Gastrocnemius medialis (tissue), 4 donors: ENCODE measurements around the gene KCNC3.

Source experiments
- POLR2A ChIP-seq, 2 donors: fragments of 450-650 bp; IDR thresholded peaks; one replicate each; pipeline ENCODE4 v1.6.1; 2017; ENCODE audit warnings: antibody characterized with exemption in 2 of 2, mild to moderate bottlenecking in 2 of 2, moderate library complexity in 2 of 2
- TF ChIP-seq, protein P1 (sequence below), 5 experiments: fragments of 450-650 bp in 3 of 5; fragments of 200-600 bp in 2 of 5; sonication (generic) in 2 of 5; IDR thresholded peaks in 4 of 5; conservative IDR thresholded peaks in 1 of 5; 1 replicate in 4 of 5; 2 replicates in 1 of 5; pipeline ENCODE4 v1.5.1; 2016 to 2019; ENCODE audit warnings: antibody characterized with exemption in 5 of 5, mild to moderate bottlenecking in 3 of 5, moderate library complexity in 3 of 5

DNA sequence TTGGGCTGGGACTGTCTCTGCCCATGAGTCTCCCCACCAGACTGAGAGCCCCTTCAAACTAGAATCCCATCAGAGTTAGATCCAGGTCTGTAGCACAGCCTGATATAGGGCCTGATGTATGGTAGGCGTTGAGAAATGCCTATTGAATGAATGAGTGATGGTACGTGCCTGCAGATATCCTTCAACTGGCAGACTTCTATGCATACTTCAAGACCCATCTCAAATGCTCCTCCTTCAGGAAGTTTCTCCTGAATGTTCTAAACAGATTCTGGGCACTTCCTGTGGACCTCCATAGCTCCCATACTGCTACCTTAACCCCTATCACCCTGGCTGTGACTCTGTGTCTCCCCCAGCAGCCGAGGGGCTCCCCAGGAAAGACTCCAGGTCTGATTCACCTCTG is 48.2 kb downstream of the KCNC3 start:
- TF ChIP-seq, protein P1, sequence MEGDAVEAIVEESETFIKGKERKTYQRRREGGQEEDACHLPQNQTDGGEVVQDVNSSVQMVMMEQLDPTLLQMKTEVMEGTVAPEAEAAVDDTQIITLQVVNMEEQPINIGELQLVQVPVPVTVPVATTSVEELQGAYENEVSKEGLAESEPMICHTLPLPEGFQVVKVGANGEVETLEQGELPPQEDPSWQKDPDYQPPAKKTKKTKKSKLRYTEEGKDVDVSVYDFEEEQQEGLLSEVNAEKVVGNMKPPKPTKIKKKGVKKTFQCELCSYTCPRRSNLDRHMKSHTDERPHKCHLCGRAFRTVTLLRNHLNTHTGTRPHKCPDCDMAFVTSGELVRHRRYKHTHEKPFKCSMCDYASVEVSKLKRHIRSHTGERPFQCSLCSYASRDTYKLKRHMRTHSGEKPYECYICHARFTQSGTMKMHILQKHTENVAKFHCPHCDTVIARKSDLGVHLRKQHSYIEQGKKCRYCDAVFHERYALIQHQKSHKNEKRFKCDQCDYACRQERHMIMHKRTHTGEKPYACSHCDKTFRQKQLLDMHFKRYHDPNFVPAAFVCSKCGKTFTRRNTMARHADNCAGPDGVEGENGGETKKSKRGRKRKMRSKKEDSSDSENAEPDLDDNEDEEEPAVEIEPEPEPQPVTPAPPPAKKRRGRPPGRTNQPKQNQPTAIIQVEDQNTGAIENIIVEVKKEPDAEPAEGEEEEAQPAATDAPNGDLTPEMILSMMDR (IDR thresholded peaks at IDR 0.05 in 4 of 5, conservative IDR thresholded peaks at IDR 0.05 in 1 of 5), result no peak
- no peak for TF ChIP-seq POLR2A (IDR thresholded peaks at IDR 0.05)
